Subcutaneous adipose tissue (tissue), 4 donors: ENCODE results near the gene PBX1. TPM values are rescaled to one million over a fixed set of nuclear protein-coding genes. Genes with fewer than 3 reads are reported as not detected.

Experiments
- total RNA-seq, 4 donors: library from RNA; depleted of rRNA; stranded (reverse); fragments of >200 nt; gene quantifications; one replicate each; pipeline ENCODE4 v1.1.0, GENCODE V29; 2016
- TF ChIP-seq, protein P1 (sequence below): fragments of 450-650 bp; IDR thresholded peaks from one replicate; pipeline ENCODE4 v1.5.1; 2016; ENCODE audit warnings: low read depth, mild to moderate bottlenecking, control low read depth, antibody characterized with exemption, moderate library complexity

Gene PBX1
- total RNA-seq, result 10 to 100 TPM; 36.5 to 61.1 (median 54.2) TPM

DNA sequence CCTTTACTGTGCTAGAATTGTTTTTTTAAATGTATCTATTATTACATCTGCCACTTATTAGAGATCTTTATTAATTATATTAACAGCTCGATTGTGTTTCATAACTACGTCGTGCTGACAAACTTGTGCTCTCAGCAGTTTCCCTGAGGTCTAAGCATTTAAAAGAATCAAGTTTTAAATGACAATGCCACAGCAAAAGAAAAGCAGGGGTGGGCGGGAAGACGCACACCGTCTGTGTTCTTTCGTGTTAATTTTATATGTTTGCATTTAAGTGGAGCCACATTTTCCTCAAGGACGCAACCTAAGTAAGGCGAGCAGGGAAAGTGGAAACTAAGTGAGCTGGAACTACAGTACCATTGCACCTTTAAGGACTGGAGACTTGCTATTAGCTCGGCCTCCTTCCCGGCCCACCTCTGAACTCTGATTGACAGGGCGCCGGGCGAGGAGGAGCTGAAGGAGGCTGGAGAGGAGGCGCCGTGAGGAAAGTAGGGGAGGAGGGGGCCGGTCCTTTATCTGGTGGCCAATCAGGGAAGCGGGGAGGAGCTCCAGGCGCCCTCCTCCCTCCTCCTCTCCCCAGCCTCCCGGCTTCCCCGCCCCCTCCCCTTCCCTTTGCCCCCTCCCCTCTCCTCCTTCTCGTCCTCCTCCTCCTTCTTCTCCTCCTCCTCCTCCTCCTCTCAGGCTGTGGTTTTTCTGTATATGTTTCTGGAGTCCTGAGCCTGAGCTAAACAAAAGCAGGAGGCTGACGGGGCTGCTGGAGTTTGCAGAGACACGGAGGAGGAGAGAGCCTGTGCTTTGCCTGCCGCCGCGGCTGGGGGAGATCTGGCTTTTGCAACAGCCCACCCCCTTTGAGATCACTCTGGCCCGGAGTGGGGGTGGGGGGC is at the start of gene PBX1:
Gene PBX1, plus strand, starts transcription at position 724 of the 881 bp plus-strand sequence.
- TF ChIP-seq, protein P1, sequence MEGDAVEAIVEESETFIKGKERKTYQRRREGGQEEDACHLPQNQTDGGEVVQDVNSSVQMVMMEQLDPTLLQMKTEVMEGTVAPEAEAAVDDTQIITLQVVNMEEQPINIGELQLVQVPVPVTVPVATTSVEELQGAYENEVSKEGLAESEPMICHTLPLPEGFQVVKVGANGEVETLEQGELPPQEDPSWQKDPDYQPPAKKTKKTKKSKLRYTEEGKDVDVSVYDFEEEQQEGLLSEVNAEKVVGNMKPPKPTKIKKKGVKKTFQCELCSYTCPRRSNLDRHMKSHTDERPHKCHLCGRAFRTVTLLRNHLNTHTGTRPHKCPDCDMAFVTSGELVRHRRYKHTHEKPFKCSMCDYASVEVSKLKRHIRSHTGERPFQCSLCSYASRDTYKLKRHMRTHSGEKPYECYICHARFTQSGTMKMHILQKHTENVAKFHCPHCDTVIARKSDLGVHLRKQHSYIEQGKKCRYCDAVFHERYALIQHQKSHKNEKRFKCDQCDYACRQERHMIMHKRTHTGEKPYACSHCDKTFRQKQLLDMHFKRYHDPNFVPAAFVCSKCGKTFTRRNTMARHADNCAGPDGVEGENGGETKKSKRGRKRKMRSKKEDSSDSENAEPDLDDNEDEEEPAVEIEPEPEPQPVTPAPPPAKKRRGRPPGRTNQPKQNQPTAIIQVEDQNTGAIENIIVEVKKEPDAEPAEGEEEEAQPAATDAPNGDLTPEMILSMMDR, result no peak

- TF ChIP-seq, protein P1, result no peak
These were observed 48.5 kb upstream of the PBX1 start for GRCh38 chr1:164510435-164510834.

DNA sequence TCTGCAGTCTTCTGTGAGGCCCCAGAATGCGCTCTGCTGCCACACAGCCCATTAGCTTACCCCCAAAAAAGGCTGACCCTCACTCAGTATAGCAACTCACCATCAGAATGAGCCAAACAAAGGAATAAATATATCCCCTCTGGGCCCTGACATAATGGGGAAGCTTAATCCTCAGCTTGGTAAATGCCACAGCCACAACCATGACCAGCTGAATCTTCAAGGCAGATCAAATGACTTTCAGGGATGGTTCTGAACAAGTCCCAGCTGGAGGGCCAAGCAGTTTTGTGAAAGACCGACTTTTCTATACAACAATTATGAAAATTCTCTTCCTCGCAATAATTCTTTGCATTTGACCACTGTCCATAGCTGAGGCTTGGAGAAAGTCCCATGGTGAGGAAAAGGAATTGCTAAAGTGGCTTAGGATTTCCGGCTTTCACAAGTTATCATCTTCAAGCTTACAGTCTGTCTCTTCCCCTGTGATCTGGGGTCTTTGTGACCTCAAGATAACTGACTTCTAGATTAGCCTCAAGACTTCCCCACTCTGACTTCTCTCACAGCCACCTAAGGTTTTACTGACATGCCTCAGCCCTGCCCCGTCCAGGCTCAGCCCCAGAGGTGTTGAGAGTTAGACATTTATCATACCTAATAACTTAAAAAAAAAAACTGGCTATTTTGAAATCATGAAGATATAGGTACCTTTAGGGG is 47.8 kb upstream of the PBX1 start:
- TF ChIP-seq, protein P1, result no peak

- TF ChIP-seq, protein P1, result no peak
These were observed 43.8 kb upstream of the PBX1 start for GRCh38 chr1:164515231-164515630.

- TF ChIP-seq, protein P1, result no peak
These were observed 43.2 kb upstream of the PBX1 start for GRCh38 chr1:164515711-164516331.

DNA sequence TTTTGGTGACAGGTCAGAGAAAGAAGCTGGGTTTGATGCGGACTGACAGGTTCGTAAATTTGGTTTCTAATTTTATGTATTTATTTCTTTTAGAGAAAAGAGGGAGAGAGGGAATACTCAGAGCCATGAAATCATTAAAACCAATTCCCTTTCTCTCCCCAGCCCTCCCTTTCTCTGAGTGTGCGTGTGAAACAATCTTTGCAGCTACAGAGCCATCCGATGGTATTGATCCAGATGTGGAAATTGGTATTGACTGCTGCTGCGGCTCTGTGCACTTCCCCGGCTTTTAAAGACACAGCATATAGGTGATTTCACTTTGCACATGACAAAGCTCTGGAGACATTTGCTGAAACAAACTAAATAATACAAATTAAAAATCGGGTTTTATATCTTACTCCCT is 42.4 kb upstream of the PBX1 start:
- TF ChIP-seq, protein P1, result no peak
